Liver (tissue), 9 donors: ENCODE data around the gene DIO1. TPM values are rescaled to one million over a fixed set of nuclear protein-coding genes. Genes with fewer than 3 reads are reported as not detected.

Source experiments
- DNase-seq: peaks from one replicate; pipeline ENCODE4 v3.0.0-alpha.2; 2017; ENCODE audit warnings: low spot score
- H3K27ac ChIP-seq, 2 donors: one replicate each; pipeline ENCODE4 v1.7.0; 2013; ENCODE audit warnings: inconsistent platforms in 2 of 2, low read length in 2 of 2, control low read depth in 1 of 2, low read depth in 1 of 2, mild to moderate bottlenecking in 1 of 2
- H3K27me3 ChIP-seq, 4 donors: one replicate each; pipeline versions ENCODE4 v1.6.1 to v1.7.0; 2013; ENCODE audit warnings: low read length in 3 of 4, inconsistent platforms in 1 of 4, mild to moderate bottlenecking in 1 of 4, moderate library complexity in 1 of 4; ENCODE audit not compliant: control insufficient read depth in 4 of 4, insufficient read depth in 4 of 4
- H3K36me3 ChIP-seq, 4 donors: one replicate each; pipeline versions ENCODE4 v1.6.1 to v1.7.0; 2013; ENCODE audit warnings: low read length in 3 of 4, mild to moderate bottlenecking in 3 of 4, low read depth in 1 of 4, moderate library complexity in 1 of 4; ENCODE audit not compliant: control insufficient read depth in 4 of 4, insufficient read depth in 3 of 4
- H3K4me1 ChIP-seq, 4 donors: one replicate each; pipeline versions ENCODE4 v1.6.1 to v1.7.0; 2013; ENCODE audit warnings: low read length in 3 of 4, mild to moderate bottlenecking in 3 of 4, moderate library complexity in 1 of 4; ENCODE audit not compliant: control insufficient read depth in 4 of 4, insufficient read depth in 4 of 4
- H3K4me3 ChIP-seq, 3 donors: one replicate each; pipeline versions ENCODE4 v1.6.1 to v1.7.0; 2013; ENCODE audit warnings: low read length in 3 of 3, control low read depth in 1 of 3, low read depth in 1 of 3, mild to moderate bottlenecking in 1 of 3
- H3K9ac ChIP-seq, 2 donors: one replicate each; pipeline ENCODE4 v1.7.0; 2013; ENCODE audit warnings: low read length in 2 of 2, mild to moderate bottlenecking in 2 of 2, moderate library complexity in 2 of 2, control low read depth in 1 of 2, low read depth in 1 of 2
- H3K9me3 ChIP-seq, 4 donors: one replicate each; pipeline versions ENCODE4 v1.6.1 to v1.7.0; 2013; ENCODE audit warnings: low read length in 3 of 4; ENCODE audit not compliant: control insufficient read depth in 4 of 4
- FOXA2 ChIP-seq: IDR thresholded peaks from 2 replicates; pipeline ENCODE4 v1.6.1; 2016; ENCODE audit warnings: antibody characterized with exemption
- GABPA ChIP-seq, 2 donors: IDR thresholded peaks in 1 of 2; conservative IDR thresholded peaks in 1 of 2; 2 replicates each; pipeline ENCODE4 v1.6.1; 2016; ENCODE audit warnings: antibody characterized with exemption in 2 of 2, mild to moderate bottlenecking in 1 of 2, moderate library complexity in 1 of 2
- HNF4G ChIP-seq: IDR thresholded peaks from 2 replicates; pipeline ENCODE4 v1.6.1; 2016; ENCODE audit warnings: antibody characterized with exemption
- JUND ChIP-seq, 2 donors: IDR thresholded peaks; 2 replicates each; pipeline ENCODE4 v1.6.1; 2016; ENCODE audit warnings: antibody characterized with exemption in 2 of 2
- RAD21 ChIP-seq, 2 donors: IDR thresholded peaks; 2 replicates each; pipeline ENCODE4 v1.6.1; 2016; ENCODE audit warnings: antibody characterized with exemption in 2 of 2, mild to moderate bottlenecking in 2 of 2
- RXRA ChIP-seq, 2 donors: IDR thresholded peaks; 2 replicates each; pipeline ENCODE4 v1.6.1; 2017 to 2018; ENCODE audit warnings: antibody characterized with exemption in 2 of 2, mild to moderate bottlenecking in 1 of 2
- WGBS: extraction: QIAGEN DNeasy Blood & Tissue Kit; methylation state at CpG from one replicate; pipeline ENCODE4 v1.1.7; 2013; 5-methylcytosine and 5-hydroxymethylcytosine counted together
- polyA plus RNA-seq, 2 donors: library from polyadenylated mRNA; stranded (reverse) in 1 of 2; unstranded in 1 of 2; fragments of 200-250 nt in 1 of 2; fragments of >200 nt in 1 of 2; fragmentation: Nextera tagmentation in 1 of 2; extraction: Ambion mirVana in 1 of 2; gene quantifications; one replicate each; pipeline versions ENCODE4 v1.2.1 to v1.2.3, GENCODE V29; 2013 to 2015
- total RNA-seq, 2 donors: library from RNA; depleted of rRNA; stranded (reverse); fragments of >200 nt; gene quantifications; one replicate each; pipeline ENCODE4 v1.2.3, GENCODE V29; 2014
- TF ChIP-seq, protein P1 (sequence below): IDR thresholded peaks from 2 replicates; pipeline ENCODE4 v1.6.1; 2016; ENCODE audit warnings: antibody characterized with exemption
- TF ChIP-seq, protein P2 (sequence below): IDR thresholded peaks from 2 replicates; pipeline ENCODE4 v1.6.1; 2016; ENCODE audit warnings: antibody characterized with exemption, mild to moderate bottlenecking
- TF ChIP-seq, protein P3 (sequence below): fragments of 150-350 bp; IDR thresholded peaks from 2 replicates; pipeline ENCODE4 v1.5.1; 2017; ENCODE audit warnings: improper control_type of control experiment, low read depth, low read length; ENCODE audit not compliant: missing input control
- donor health status: healthy.
- donor health status: healthy.
- donor health status: healthy.
- donor health status: healthy.
- donor health status: healthy.

DIO1 gene
- total and polyA plus RNA-seq, 4 donors: 23.9 to 176 (median 95.6) TPM

DNA sequence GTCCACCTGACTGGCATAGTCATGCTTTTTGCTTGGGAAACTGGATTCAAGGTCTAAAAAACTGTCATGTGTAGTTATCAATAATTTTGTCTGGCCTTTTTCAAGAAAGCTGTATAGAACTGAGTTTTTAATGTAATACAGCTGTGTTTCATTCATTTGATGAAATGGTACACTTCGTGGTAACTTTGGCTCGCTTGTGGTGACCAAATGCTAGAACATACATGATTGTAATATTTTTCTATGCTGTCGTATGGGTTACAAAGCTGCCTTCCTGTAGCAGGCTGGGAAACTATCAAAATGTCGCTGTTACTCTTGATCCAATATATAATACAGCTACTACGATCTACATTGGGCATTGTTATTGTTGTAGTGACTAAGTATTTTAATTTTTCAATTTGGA lies 54.3 kb downstream of the DIO1 start:
- Histone ChIP-seq H3K36me3 (peaks cover 0 to 8% (median 3%) of the 10 kb centered on the region in 4 donors), H3K9ac (no peak overlapping the region), H3K4me3 (no peak overlapping the region), H3K9me3 (no peaks in the 10 kb centered on the region), H3K27ac (no peak overlapping the region), H3K4me1 (peaks cover 2 to 20% (median 17%) of the 10 kb centered on the region in 4 donors), H3K27me3 (no peaks in the 10 kb centered on the region)
- 97% methylated on average over 5 of the region's 5 CpGs for WGBS
- DNase-seq: no peak
- TF ChIP-seq HNF4G: no peak
- TF ChIP-seq FOXA2: no peak
- TF ChIP-seq, protein P1, sequence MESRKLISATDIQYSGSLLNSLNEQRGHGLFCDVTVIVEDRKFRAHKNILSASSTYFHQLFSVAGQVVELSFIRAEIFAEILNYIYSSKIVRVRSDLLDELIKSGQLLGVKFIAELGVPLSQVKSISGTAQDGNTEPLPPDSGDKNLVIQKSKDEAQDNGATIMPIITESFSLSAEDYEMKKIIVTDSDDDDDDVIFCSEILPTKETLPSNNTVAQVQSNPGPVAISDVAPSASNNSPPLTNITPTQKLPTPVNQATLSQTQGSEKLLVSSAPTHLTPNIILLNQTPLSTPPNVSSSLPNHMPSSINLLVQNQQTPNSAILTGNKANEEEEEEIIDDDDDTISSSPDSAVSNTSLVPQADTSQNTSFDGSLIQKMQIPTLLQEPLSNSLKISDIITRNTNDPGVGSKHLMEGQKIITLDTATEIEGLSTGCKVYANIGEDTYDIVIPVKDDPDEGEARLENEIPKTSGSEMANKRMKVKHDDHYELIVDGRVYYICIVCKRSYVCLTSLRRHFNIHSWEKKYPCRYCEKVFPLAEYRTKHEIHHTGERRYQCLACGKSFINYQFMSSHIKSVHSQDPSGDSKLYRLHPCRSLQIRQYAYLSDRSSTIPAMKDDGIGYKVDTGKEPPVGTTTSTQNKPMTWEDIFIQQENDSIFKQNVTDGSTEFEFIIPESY: no peak
- TF ChIP-seq, protein P2, sequence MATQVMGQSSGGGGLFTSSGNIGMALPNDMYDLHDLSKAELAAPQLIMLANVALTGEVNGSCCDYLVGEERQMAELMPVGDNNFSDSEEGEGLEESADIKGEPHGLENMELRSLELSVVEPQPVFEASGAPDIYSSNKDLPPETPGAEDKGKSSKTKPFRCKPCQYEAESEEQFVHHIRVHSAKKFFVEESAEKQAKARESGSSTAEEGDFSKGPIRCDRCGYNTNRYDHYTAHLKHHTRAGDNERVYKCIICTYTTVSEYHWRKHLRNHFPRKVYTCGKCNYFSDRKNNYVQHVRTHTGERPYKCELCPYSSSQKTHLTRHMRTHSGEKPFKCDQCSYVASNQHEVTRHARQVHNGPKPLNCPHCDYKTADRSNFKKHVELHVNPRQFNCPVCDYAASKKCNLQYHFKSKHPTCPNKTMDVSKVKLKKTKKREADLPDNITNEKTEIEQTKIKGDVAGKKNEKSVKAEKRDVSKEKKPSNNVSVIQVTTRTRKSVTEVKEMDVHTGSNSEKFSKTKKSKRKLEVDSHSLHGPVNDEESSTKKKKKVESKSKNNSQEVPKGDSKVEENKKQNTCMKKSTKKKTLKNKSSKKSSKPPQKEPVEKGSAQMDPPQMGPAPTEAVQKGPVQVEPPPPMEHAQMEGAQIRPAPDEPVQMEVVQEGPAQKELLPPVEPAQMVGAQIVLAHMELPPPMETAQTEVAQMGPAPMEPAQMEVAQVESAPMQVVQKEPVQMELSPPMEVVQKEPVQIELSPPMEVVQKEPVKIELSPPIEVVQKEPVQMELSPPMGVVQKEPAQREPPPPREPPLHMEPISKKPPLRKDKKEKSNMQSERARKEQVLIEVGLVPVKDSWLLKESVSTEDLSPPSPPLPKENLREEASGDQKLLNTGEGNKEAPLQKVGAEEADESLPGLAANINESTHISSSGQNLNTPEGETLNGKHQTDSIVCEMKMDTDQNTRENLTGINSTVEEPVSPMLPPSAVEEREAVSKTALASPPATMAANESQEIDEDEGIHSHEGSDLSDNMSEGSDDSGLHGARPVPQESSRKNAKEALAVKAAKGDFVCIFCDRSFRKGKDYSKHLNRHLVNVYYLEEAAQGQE: no peak

DNA sequence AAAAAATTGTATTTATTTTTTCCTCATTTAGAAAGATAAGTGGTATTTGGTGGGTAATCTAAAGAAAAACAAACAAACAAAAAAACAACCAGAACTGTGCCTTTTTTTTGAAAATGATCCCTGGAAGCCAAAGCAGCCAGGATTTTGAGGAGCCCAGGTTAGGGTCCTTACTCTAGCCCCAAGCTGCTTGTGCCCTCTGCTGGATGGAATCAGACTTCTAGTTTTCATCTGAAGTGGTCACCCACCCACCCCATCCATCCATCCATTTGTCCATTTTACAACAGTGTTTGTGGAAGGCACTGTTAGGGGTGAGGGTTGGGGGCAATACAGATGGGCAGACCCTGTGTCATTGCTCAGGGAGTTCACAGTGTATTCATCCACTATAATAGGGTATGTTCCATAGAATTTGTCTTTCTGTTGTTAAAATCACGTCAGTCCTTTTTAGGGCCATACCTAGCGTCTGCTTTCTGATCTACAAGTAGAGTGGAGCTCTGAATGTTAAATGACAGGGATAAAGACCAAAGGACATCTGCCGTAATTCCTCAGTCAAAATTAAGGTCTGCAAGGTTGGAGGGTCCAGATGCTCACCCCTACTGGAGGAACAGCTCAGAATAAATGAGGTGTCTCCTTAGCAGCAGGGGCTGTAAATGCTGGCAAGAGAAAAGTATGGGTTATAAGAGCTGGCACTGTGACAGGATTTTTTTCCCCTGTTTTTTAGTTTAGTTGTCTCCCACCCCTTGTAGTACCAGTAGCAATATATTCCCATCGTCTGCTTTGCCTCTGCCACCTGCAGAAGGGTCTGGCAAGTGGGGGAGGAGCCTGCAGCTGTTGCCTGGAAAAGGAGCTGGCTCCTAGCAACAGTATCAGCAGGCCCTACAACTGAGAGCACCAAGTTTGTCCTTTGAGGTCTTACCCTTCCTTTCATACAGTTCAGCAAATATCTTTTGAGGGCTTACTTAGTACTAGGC lies 55.3 kb downstream of the DIO1 start:
- Histone ChIP-seq H3K9ac (no peak overlapping the region), H3K4me1 (peaks cover 2 to 20% (median 17%) of the 10 kb centered on the region in 4 donors), H3K4me3 (no peak overlapping the region), H3K36me3 (peaks cover 0 to 8% (median 3%) of the 10 kb centered on the region in 4 donors), H3K27me3 (no peaks in the 10 kb centered on the region), H3K27ac (no peak overlapping the region), H3K9me3 (no peaks in the 10 kb centered on the region)
- no peak for DNase-seq
- WGBS: 92% methylated on average over 4 of the region's 4 CpGs
- TF ChIP-seq JUND (IDR thresholded peaks at IDR 0.05): no peak
- TF ChIP-seq RAD21 (IDR thresholded peaks at IDR 0.05): peak; percentile 83 to 90
- TF ChIP-seq, protein P3, sequence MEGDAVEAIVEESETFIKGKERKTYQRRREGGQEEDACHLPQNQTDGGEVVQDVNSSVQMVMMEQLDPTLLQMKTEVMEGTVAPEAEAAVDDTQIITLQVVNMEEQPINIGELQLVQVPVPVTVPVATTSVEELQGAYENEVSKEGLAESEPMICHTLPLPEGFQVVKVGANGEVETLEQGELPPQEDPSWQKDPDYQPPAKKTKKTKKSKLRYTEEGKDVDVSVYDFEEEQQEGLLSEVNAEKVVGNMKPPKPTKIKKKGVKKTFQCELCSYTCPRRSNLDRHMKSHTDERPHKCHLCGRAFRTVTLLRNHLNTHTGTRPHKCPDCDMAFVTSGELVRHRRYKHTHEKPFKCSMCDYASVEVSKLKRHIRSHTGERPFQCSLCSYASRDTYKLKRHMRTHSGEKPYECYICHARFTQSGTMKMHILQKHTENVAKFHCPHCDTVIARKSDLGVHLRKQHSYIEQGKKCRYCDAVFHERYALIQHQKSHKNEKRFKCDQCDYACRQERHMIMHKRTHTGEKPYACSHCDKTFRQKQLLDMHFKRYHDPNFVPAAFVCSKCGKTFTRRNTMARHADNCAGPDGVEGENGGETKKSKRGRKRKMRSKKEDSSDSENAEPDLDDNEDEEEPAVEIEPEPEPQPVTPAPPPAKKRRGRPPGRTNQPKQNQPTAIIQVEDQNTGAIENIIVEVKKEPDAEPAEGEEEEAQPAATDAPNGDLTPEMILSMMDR: peak; percentile 40

DNA sequence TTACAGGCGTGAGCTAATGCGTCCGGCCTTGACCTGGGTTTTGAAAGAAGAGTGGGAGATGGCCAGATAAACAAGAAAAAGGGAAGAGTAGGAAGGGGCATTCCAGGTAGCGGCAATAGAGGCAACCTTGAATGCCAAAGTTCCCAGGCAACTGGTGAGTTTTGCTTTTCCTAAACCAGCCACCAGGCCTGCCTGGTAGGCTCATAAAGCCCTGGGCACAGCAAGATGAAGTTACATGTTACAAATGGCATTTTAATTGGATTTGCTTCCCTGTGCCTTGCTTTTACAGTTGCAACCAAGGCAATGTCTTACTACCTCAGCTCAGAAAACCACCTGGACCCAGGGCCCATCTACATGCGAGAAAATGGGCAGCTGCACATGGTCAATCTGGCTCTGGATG lies 57.7 kb downstream of the DIO1 start:
- H3K27ac ChIP-seq: peak overlapping the region in 1 of 2 donors; percentile 3
- no peak overlapping the region for H3K4me3 ChIP-seq
- 54% methylated on average over 5 of the region's 5 CpGs for WGBS
- peaks cover 2 to 16% (median 12%) of the 10 kb centered on the region in 4 donors for H3K4me1 ChIP-seq
- TF ChIP-seq, protein P1: no peak
- peak; percentile 19 to 28 for TF ChIP-seq RXRA (IDR thresholded peaks at IDR 0.05)
- no peak for TF ChIP-seq GABPA (IDR thresholded peaks at IDR 0.05 in 1 of 2, conservative IDR thresholded peaks at IDR 0.05 in 1 of 2)
- H3K9me3 ChIP-seq: no peaks in the 10 kb centered on the region
- peaks cover 1 to 8% (median 3%) of the 10 kb centered on the region in 4 donors for H3K36me3 ChIP-seq
- no peak overlapping the region for H3K9ac ChIP-seq
- no peaks in the 10 kb centered on the region for H3K27me3 ChIP-seq
- no peak for DNase-seq
